SK-N-SH treated with all-trans-retinoic acid at 6 μM for 48 hours (cell line): ENCODE results near the gene ALDH4A1.

ENCODE experiments used
- BACH2 ChIP-seq: fragments of 250-450 bp; sonication (Bioruptor Pico); IDR thresholded peaks from 2 replicates; pipeline ENCODE4 v1.9.0; 2021; ENCODE audit warnings: mild to moderate bottlenecking, borderline replicate concordance
- CSDC2 ChIP-seq: fragments of 250-450 bp; sonication (Bioruptor Pico); IDR thresholded peaks from 2 replicates; pipeline ENCODE4 v1.5.0; 2020; ENCODE audit warnings: mild to moderate bottlenecking, moderate library complexity
- ISL1 ChIP-seq: fragments of 250-450 bp; sonication (Bioruptor Pico); IDR thresholded peaks from 2 replicates; pipeline ENCODE4 v2.1.2; 2022; ENCODE audit warnings: mild to moderate bottlenecking, moderate library complexity
- PPARA ChIP-seq: fragments of 250-450 bp; sonication (Bioruptor Pico); IDR thresholded peaks from 2 replicates; pipeline ENCODE4 v1.5.0; 2020; ENCODE audit warnings: mild to moderate bottlenecking, borderline replicate concordance
- ZNF565 ChIP-seq: fragments of 450-650 bp; formaldehyde crosslinking; conservative IDR thresholded peaks from 2 replicates; pipeline ENCODE4 v1.5.0; 2020; ENCODE audit warnings: low read depth, mild to moderate bottlenecking, moderate library complexity
- TF ChIP-seq, protein P1 (sequence below): fragments of 250-450 bp; sonication (Bioruptor Pico); IDR thresholded peaks from 2 replicates; pipeline ENCODE4 v1.5.0; 2020; ENCODE audit warnings: mild to moderate bottlenecking, moderate library complexity

GRCh38 chr1:18901147-18901951, 1.0 kb downstream of the ALDH4A1 start:
- TF ChIP-seq PPARA (CRISPR knock-in tag) (no peak), ISL1 (CRISPR knock-in tag) (no peak), BACH2 (no peak), ZNF565 (no peak), CSDC2 (CRISPR knock-in tag) (no peak)
- TF ChIP-seq, protein P1, sequence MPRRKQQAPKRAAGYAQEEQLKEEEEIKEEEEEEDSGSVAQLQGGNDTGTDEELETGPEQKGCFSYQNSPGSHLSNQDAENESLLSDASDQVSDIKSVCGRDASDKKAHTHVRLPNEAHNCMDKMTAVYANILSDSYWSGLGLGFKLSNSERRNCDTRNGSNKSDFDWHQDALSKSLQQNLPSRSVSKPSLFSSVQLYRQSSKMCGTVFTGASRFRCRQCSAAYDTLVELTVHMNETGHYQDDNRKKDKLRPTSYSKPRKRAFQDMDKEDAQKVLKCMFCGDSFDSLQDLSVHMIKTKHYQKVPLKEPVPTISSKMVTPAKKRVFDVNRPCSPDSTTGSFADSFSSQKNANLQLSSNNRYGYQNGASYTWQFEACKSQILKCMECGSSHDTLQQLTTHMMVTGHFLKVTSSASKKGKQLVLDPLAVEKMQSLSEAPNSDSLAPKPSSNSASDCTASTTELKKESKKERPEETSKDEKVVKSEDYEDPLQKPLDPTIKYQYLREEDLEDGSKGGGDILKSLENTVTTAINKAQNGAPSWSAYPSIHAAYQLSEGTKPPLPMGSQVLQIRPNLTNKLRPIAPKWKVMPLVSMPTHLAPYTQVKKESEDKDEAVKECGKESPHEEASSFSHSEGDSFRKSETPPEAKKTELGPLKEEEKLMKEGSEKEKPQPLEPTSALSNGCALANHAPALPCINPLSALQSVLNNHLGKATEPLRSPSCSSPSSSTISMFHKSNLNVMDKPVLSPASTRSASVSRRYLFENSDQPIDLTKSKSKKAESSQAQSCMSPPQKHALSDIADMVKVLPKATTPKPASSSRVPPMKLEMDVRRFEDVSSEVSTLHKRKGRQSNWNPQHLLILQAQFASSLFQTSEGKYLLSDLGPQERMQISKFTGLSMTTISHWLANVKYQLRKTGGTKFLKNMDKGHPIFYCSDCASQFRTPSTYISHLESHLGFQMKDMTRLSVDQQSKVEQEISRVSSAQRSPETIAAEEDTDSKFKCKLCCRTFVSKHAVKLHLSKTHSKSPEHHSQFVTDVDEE (CRISPR knock-in tag): no peak
